Muscle of leg (tissue), 11 donors: ENCODE results near the gene CLK2. TPM values are rescaled to one million over a fixed set of nuclear protein-coding genes. Genes with fewer than 3 reads are reported as not detected.
"Not testable (repeated sequence)": the region's sequence is repeated elsewhere in the genome, so short reads cannot be mapped to it uniquely, and the experiment has no call there.

Experiments
- DNase-seq: peaks from one replicate; pipeline ENCODE4 v3.0.0; 2013
- H3K27ac ChIP-seq: one replicate; pipeline ENCODE4 v1.5.1; 2013; ENCODE audit warnings: mild to moderate bottlenecking, low read length, control low read depth
- H3K27me3 ChIP-seq: one replicate; pipeline ENCODE4 v1.6.1; 2013; ENCODE audit warnings: low read length; ENCODE audit not compliant: control insufficient read depth, insufficient read depth
- H3K36me3 ChIP-seq: one replicate; pipeline ENCODE4 v1.6.1; 2013; ENCODE audit warnings: low read length; ENCODE audit not compliant: control insufficient read depth, insufficient read depth
- H3K4me1 ChIP-seq: one replicate; pipeline ENCODE4 v1.6.1; 2013; ENCODE audit warnings: low read length; ENCODE audit not compliant: control insufficient read depth, insufficient read depth
- H3K4me3 ChIP-seq: one replicate; pipeline ENCODE4 v1.5.1; 2013; ENCODE audit warnings: low read length, control low read depth
- H3K9me3 ChIP-seq: replicated peaks from 2 replicates; pipeline ENCODE4 v1.6.1; 2013; ENCODE audit warnings: low read depth, low read length; ENCODE audit not compliant: control insufficient read depth
- WGBS: methylation state at CpG from one replicate; pipeline ENCODE4 v1.1.5; 2013; ENCODE audit warnings: missing lambda C conversion rate; ENCODE audit not compliant: insufficient coverage; 5-methylcytosine and 5-hydroxymethylcytosine counted together
- polyA plus RNA-seq, 8 donors: library from polyadenylated mRNA; unstranded; fragments of 120-200 nt; gene quantifications; one replicate each; pipeline versions ENCODE4 v1.2.1 to v1.2.3, GENCODE V29; 2013; ENCODE audit warnings: inconsistent platforms in 1 of 8, low replicate concordance in 1 of 8; ENCODE audit not compliant: insufficient read length in 8 of 8, insufficient read depth in 1 of 8
- total RNA-seq: library from RNA; stranded (reverse); fragments of 120-200 nt; gene quantifications from one replicate; pipeline ENCODE4 v1.2.4, GENCODE V29; 2013

CLK2 gene
- total and polyA plus RNA-seq, 9 donors: 26.1 to 50.9 (median 42.2) TPM

DNA sequence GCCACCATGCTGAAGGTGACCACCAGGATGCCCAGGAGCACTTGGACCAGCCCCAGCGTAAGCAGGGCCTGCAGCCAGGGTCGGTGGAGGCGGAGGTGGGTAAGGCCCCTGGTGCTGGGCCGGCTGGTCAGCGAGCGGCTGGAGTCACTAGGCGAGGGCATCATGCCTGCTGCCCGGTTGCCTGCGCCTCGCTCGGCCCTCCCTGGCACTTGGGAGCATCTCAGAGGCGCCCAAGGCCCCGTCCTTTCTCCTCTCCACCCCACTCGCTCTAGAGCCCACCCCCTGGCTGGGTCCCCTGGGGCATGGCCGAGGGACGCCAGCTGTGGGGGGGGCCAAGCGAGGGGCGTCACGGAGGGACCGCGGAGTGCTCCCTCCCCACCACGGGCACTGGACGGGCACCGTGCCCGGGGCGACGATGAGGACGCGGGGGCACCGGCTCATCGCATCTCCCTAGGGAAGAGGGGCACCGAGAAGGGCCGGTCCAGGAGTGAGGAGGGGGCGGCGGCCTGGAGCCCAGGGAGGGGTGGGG, 18.5 kb downstream of the CLK2 start:
- peak overlapping the region; percentile 100 for H3K27ac ChIP-seq
- H3K9me3 ChIP-seq: no peaks in the 10 kb centered on the region
- no peaks in the 10 kb centered on the region for H3K27me3 ChIP-seq
- H3K36me3 ChIP-seq: peaks cover 36% of the 10 kb centered on the region
- peaks cover 48% of the 10 kb centered on the region for H3K4me1 ChIP-seq
- DNase-seq: peak; percentile 55
- peak overlapping the region; percentile 94 for H3K4me3 ChIP-seq
- 1% methylated on average over 22 of the region's 35 CpGs for WGBS

DNA sequence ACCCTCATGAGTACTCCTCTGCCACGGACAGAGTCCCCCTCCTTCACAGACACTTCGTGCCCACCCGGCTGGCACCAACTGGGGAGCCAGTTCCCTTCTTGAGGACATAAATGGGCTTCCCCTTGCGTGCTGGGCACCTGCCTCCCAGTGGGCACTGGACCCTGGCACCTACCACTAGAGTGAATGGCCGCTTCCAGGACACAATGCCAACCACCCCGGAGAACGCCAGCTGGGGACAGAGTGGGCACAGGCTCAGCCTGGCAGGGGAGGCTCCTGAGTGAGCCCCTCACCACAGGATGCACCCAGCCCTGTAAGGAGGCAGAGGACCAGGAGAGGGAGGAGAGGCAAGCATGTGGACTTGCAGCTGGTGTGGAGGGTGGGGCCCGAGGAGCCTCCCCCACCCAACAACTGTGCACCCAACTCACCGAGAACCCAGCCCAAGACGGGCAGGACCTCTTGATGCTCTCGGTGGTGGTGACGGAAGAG, 19.0 kb downstream of the CLK2 start:
- WGBS: 32% methylated on average over 6 of the region's 12 CpGs
- peaks cover 33% of the 10 kb centered on the region for H3K36me3 ChIP-seq
- peak overlapping the region; percentile 94 for H3K4me3 ChIP-seq
- H3K27ac ChIP-seq: peak overlapping the region; percentile 100
- H3K9me3 ChIP-seq: no peaks in the 10 kb centered on the region
- peaks cover 48% of the 10 kb centered on the region for H3K4me1 ChIP-seq
- DNase-seq: peak; percentile 39
- no peaks in the 10 kb centered on the region for H3K27me3 ChIP-seq

DNA sequence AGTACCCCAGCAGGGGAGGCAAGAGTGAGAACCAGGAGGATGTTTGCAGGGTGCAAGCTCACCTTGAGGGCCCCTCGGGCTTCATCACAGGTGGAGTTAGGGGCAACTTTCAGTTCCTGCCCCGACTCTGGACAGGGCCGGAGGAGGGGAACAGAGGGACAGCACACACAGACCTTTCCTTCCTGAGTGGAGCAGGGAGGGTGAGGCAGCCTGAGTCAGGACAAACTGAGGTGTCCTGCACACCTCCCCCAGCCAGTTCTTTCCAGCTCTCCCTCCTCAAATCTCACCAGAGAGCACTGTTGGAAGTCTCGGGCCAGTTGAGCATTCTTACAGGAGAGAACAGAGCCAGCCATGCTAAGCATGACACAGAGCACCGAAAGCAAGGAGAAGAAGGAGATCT, 19.5 kb downstream of the CLK2 start:
- DNase-seq: no peak
- Histone ChIP-seq H3K27ac (peak overlapping the region; percentile 15), H3K4me1 (peaks cover 48% of the 10 kb centered on the region), H3K36me3 (peaks cover 34% of the 10 kb centered on the region), H3K9me3 (no peaks in the 10 kb centered on the region), H3K4me3 (peak overlapping the region; percentile 94), H3K27me3 (no peaks in the 10 kb centered on the region)
- WGBS: 100% methylated on average over 1 of the region's 5 CpGs

DNA sequence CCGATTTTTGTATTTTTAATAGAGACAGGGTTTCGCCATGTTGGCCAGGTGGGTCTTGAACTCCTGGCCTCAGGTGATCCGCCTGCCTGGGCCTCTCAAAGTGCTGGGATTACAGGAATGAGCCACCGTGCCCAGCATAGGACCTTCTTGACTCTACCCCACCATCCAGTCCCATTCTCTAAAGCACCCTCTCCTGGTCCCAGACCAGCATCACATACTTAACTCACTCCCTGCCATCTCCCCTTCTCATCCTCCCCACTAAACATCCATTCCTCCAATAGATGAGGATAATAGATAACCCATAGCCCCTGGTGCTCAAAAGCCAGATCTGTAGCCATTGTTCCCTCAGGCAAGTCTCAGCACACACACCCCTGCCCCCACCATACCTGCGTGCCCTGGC, 20.1 kb downstream of the CLK2 start:
- Histone ChIP-seq H3K4me3 (no peak overlapping the region), H3K27ac (no peak overlapping the region)
- DNase-seq: no peak

DNA sequence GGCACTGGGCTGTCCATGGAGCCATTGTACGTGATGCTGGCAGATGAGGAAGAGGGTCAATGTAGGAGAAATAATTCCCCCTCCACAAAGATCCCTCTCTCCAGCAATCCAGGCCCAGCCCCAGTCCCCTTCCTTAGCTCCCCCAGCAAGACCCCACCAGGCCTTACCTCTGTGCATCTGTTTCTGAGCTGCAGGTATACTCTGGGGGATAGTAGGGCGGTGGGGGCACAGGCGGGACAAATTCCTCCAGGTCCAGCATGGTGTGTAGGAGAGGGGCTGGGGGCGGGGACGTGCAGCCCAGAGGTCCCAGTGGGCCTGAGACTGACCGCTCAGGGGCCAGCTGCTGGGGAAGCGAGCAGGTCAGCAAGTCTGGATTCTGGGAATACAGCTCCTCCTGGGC, 21.7 kb downstream of the CLK2 start:
- no peak overlapping the region for H3K27ac ChIP-seq
- no peak overlapping the region for H3K4me3 ChIP-seq
- WGBS: 25% methylated on average over 2 of the region's 7 CpGs
- peaks cover 40% of the 10 kb centered on the region for H3K36me3 ChIP-seq
- no peaks in the 10 kb centered on the region for H3K27me3 ChIP-seq
- no peak for DNase-seq
- peaks cover 47% of the 10 kb centered on the region for H3K4me1 ChIP-seq
- no peaks in the 10 kb centered on the region for H3K9me3 ChIP-seq

More for the DNA sequence above, 20.1 kb downstream of the CLK2 start:
- Histone ChIP-seq H3K4me1 (peaks cover 48% of the 10 kb centered on the region), H3K27me3 (no peaks in the 10 kb centered on the region), H3K9me3 (no peaks in the 10 kb centered on the region), H3K36me3 (peaks cover 35% of the 10 kb centered on the region)
- WGBS: 100% methylated on average over 3 of the region's 5 CpGs

DNA sequence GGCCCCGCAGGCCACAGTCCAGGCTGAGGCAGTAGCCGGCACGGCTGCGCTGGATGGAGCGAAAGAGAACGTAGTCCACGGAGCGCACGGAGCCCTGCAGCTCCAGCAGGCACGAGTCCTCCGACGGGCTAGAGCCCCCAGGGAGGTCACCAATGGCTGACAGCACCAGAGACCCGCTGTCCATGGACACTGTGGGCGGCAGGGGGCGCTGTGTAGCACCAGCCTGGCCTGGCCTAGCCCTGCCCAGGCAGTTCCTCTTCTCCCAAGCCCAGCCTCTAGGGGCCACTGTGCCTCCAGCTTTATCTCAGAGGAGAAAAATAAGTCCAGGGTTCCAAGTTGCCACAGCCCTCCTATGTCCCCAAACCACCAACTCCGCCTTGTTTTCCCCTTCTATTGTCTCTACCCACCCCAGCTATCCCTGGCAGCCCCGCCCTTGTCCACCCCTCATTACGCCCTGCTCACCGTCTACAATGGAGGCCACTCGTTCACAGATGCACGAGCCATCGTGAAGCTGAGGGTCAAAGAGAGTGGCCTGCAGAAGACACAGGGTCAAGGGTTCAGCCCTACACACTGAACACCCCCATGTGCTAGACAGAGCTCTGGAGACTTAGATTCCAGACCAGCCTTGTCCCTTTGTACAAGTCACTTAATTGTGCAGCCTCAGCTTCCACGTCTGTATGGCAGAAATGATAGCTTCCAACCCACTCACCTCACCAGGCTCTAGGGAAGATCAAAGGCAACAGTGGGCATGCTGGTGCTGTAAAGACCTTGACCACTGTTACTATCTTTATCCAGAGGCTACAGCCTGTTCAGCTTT, 22.5 kb downstream of the CLK2 start:
- peak; percentile 95 for DNase-seq
- Histone ChIP-seq H3K4me3 (peak overlapping the region; percentile 49), H3K9me3 (no peaks in the 10 kb centered on the region), H3K27me3 (no peaks in the 10 kb centered on the region), H3K4me1 (peaks cover 40% of the 10 kb centered on the region), H3K27ac (peak overlapping the region; percentile 42), H3K36me3 (peaks cover 36% of the 10 kb centered on the region)
- WGBS: 21% methylated on average over 23 of the region's 23 CpGs

DNA sequence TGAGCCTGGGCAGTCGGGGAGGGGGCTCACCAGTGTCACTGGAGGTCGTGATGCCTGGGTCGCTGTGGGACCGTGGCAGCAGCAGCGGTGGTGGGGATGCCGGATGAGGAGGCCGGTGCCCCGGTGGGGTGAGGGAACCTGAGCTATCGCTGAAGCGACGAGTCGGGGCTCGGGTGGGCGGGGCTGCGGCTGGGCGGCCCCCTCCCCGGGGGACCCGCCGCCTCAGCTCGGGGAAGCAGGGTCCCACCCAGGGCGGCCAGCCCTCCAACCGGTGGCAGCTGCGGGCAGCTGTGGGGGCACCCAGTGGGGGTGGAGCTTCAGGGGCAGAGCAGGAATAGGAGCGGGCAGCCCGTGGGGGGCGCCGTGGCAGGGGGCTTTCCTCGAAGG, 23.1 kb downstream of the CLK2 start:
- Histone ChIP-seq H3K36me3 (peaks cover 36% of the 10 kb centered on the region), H3K9me3 (no peaks in the 10 kb centered on the region), H3K4me3 (peak overlapping the region; percentile 49), H3K4me1 (peaks cover 37% of the 10 kb centered on the region), H3K27me3 (no peaks in the 10 kb centered on the region), H3K27ac (peak overlapping the region; percentile 42)
- WGBS: 23% methylated on average over 25 of the region's 28 CpGs
- no peak for DNase-seq

DNA sequence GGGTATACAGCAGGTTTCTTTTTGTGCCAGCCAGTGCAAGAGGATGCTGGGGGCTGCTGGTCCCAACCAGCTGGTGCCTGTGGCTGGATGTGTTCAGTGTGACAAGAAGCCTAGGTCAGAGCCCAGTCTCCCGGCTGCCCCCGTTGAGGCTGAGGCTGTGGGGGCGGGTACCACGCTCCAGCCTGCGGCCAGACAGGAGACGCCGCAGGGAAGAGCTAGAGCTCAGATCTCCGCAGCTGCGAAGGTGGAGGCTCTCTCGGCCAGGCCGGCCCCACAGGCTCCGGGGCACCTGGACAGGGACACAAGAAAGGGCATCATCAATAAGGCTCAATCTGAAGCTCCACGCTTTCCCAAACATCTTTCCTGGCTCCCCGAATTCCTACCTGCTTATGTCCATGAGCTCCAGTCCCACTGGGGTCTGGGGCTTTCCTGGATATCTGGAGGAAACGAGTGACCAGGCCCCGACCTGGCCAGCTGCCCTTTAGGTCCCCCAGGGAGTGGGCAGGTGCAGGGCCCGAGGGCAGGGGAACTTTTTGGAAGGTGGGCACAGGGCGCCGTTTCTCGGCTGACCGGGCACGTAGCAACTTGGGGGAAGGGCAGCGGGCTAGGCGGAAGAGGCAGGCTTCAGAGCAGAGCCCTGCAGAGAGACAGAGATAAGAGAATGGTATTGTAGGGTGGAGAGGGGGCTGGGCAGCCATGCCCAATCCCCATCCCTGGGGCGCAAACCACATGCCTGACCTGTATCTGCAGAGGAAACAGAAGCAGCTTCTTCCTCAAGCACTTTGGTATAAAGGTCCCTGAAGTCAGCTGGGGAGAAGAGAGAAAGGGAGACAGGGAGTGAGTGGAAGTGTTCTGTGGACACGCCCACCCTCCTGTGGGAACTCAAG, 25.4 kb downstream of the CLK2 start:
- WGBS: 90% methylated on average over 24 of the region's 26 CpGs

DNA sequence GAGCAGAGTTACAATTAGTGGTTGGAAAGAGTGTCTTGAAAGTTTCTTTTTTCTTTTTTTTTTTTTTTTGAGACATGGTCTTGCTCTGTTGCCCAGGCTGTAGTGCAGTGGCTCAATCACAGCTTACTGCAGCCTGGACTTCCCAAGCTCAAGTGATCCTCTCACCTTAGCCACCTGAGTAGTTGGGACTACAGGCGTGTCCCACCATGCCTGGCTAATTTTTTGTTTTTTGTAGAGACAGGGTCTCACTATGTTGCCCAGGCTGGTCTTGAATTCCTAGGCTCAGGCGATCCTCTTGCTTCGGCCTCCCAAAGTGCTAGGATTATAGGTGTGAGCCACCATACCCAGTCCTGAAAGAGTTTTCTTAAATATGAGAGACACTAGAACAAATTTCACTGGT, 26.5 kb downstream of the CLK2 start:
- not testable (repeated sequence) for DNase-seq, H3K9me3 ChIP-seq, H3K27me3 ChIP-seq, H3K4me3 ChIP-seq, H3K27ac ChIP-seq
- H3K36me3 ChIP-seq: peaks cover 33% of the 10 kb centered on the region
- WGBS: no CpG with 5 or more reads among the region's 3 CpGs
- peaks cover 37% of the 10 kb centered on the region for H3K4me1 ChIP-seq

More for the DNA sequence above, 25.4 kb downstream of the CLK2 start:
- H3K27me3 ChIP-seq: no peaks in the 10 kb centered on the region
- no peaks in the 10 kb centered on the region for H3K9me3 ChIP-seq
- no peak overlapping the region for H3K4me3 ChIP-seq
- peaks cover 32% of the 10 kb centered on the region for H3K4me1 ChIP-seq
- DNase-seq: no peak
- peaks cover 33% of the 10 kb centered on the region for H3K36me3 ChIP-seq
- H3K27ac ChIP-seq: no peak overlapping the region

DNA sequence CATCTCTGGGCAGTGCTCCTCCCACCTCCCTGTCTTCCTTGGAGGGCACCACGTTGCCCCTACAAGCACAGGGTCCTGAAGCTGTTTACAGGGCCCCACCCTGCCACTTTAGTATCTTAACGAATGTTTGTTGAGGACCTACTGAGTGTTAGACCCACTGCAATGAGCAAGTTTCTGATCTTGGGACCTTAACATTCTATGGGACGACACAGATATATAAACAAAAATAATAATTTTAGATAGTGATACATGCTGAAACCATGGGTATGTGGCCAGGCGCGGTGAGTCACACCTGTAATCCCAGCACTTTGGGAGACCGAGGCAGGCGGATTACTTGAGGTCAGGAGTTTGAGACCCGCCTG, 28.2 kb downstream of the CLK2 start:
- 74% methylated on average over 4 of the region's 8 CpGs for WGBS
- Histone ChIP-seq H3K4me3 (peak overlapping the region; percentile 61), H3K27me3 (no peaks in the 10 kb centered on the region), H3K36me3 (peaks cover 27% of the 10 kb centered on the region), H3K4me1 (peaks cover 33% of the 10 kb centered on the region), H3K27ac (peak overlapping the region; percentile 93), H3K9me3 (no peaks in the 10 kb centered on the region)
- no peak for DNase-seq
